Astrocyte of the hippocampus (primary cell): Measurements from ENCODE around the gene C12orf57.

Experiments used
- DNase-seq: peaks from one replicate; pipeline ENCODE4 v3.0.0; 2011; ENCODE audit warnings: low read depth, low spot score

The C12orf57 gene

GRCh38 chr12:6953442-6954315, 9.9 kb downstream of the C12orf57 start:
- peak; percentile 59 for DNase-seq

- DNase-seq, result no peak
Measured at GRCh38 chr12:6954316-6955107, 10.7 kb downstream of the C12orf57 start.

- no peak for DNase-seq
Measured at GRCh38 chr12:6955108-6956020, 11.5 kb downstream of the C12orf57 start.

GRCh38 chr12:6956021-6956727, 12.4 kb downstream of the C12orf57 start:
- DNase-seq, result no peak

- no peak for DNase-seq
Measured at GRCh38 chr12:6957151-6957701, 13.4 kb downstream of the C12orf57 start.

- DNase-seq, result no peak
Measured at GRCh38 chr12:6957741-6958608, 14.2 kb downstream of the C12orf57 start.

- DNase-seq, result no peak
Measured at GRCh38 chr12:6958609-6959057, 14.8 kb downstream of the C12orf57 start.

- DNase-seq, result no peak
Measured at GRCh38 chr12:6959058-6959804, 15.4 kb downstream of the C12orf57 start.

- no peak for DNase-seq
Measured at GRCh38 chr12:6959805-6960592, 16.2 kb downstream of the C12orf57 start.

GRCh38 chr12:6960593-6961277, 16.9 kb downstream of the C12orf57 start:
- no peak for DNase-seq

- DNase-seq, result peak; percentile 30
Measured at GRCh38 chr12:6961278-6961694, 17.5 kb downstream of the C12orf57 start.

GRCh38 chr12:6961695-6962284, 18.0 kb downstream of the C12orf57 start:
- DNase-seq, result peak; percentile 90

- DNase-seq, result no peak
Measured at GRCh38 chr12:6962285-6963015, 18.6 kb downstream of the C12orf57 start.

GRCh38 chr12:6963016-6963731, 19.4 kb downstream of the C12orf57 start:
- no peak for DNase-seq

GRCh38 chr12:6963791-6964413, 20.1 kb downstream of the C12orf57 start:
- DNase-seq, result no peak
